GM19328 (cell line): ENCODE measurements around the gene TDRD7.

Source experiments
- ATAC-seq: cut with Tn5 transposase; IDR thresholded peaks from one replicate; pipeline ENCODE4 v1.9.1; 2021; ENCODE audit warnings: mild to moderate bottlenecking, moderate library complexity; ENCODE audit not compliant: unreplicated experiment

The TDRD7 gene

DNA sequence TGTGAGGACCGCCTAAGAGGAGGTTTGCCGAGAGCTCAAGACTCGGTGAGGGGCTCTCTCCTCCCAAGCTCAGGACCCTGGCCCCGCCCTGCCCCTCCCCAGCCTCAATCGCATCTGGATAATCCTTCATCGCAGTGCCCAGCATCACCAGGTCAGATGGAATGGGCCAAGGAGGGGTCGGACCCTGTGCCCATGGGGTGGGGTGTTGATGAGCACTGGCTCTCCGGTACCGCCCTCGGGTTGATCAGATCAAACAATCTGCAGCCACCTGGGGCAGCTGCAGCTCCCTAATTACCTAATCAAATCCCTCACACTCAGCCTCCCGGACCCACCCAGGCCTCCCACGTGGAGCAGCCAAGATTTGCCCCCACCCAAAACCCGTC, 24.4 kb upstream of the TDRD7 start:
- ATAC-seq, result no peak

DNA sequence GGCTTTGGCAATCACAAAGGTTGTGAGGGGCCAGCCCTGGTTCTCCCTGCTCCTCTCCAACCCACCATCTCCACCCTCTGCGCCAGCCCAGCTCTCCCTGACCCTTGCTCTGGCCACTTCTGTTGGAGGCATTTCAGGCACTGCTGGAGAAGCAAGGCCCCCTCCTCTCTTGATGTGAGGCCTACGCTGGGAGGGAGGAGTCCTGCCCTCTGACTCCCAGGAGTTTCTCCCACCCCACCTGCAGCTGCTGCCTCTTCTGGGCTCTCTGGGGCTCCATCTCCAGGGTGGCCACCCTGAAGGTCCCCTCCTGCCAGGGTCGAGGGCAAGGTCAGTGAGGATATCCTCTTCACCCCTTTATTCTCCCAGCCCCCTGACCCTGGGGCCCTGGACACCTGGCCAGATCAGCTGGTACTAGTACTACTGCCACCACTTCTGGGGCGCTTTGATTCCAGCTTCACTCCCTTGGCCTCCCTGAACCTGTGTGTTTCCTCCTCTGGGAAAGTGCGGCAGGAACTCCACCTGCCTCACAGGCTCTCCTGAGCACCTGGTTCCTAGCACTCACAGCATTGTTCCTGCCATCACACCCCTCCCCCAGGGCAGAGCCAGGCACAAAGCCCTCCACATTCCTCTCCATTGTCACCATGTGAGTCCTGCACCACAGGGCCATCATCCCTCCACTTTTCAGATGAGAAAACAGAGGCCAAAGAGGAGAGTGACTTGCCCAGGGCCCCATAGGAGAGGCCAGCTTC, 23.8 kb upstream of the TDRD7 start:
- ATAC-seq, result no peak

DNA sequence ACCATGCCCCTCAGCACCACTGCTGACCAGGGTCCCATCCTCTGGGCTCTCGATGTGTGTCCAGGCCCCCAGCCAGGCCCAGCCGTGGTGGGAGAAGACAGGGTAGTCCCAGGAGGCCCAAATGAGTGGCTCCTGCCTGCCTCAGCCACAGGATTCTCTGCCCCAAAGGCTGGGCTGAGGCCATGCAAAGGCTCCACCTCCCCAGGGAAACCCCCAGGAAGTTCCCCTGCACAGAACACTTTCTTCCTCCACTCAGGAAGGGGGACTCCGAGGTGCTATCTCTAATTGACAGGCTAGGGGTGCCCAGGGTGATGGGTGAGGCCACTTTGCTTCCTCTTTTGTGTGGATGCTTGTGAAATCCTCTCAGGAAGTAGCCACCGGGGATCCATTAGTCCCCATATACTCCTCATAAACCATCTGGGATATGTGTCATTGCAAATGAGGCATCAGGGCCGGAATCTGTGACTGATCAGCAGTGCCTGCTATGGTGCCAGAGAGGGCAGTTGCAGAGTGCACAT, 23.1 kb upstream of the TDRD7 start:
- peak; percentile 65 for ATAC-seq

DNA sequence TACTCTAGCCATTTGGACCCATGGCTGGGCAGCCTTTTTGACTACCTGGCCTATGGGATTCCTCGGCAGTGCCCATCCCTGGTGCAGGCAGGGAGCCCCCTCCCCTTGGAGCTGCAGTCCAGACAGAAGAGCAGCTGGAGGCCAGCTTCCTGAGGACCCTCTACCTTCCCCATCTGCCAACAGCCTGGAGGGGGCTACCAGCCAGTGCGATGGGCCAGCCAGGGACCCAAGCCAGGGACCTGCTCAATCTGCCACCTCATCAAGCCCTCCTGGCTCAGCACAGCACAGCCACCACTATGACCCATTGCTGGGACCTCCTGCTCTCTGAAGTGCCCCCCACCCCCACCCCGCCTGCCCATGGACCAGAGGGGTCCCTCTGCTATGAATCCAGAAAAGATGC, 22.6 kb upstream of the TDRD7 start:
- no peak for ATAC-seq

DNA sequence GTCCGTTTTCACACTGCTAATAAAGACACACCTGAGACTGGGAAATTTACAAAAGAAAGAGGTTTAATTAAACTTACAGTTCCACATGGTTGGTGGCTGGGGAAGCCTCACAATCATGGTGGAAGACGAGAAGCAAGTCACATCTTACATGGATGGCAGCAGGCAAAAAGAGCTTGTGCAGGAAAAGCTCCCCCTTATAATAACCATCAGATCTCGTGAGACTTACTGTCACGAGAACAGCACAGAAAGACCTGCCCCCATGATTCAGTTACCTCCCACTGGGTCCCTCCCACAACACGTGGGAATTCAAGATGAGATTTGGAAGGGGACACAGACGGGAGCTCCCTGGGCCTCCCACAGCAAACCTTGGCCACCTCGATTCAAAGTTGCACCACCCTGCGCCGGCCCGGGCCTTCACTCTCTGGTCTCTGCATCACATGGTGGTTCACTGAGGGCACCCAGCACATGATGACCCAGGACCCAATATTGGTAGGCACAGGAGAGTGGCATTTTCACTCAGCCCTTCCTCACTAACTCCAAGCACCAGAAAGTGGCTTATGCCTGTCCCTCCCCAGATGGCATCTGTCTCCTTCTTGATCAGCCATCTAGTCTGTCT, 21.0 kb upstream of the TDRD7 start:
- no peak for ATAC-seq

DNA sequence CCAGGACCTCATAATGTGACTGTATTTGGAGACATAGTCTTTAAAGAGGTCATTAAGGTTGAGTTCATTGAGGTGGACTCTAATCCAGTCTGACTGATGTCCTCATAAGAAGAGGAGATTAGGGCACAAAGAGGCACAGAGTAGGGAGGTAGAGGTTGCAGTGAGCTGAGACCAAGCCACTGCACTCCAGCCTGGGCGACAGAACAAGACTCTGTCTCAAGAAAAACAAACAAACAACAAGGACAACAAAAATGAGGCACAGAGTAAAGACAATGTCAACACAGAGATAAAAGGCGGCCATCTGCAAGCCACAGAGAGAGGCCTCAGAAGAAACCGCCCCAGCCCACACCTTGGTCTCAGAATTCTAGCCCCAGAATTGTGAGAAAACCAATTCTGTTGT, 17.0 kb upstream of the TDRD7 start:
- ATAC-seq, result no peak

DNA sequence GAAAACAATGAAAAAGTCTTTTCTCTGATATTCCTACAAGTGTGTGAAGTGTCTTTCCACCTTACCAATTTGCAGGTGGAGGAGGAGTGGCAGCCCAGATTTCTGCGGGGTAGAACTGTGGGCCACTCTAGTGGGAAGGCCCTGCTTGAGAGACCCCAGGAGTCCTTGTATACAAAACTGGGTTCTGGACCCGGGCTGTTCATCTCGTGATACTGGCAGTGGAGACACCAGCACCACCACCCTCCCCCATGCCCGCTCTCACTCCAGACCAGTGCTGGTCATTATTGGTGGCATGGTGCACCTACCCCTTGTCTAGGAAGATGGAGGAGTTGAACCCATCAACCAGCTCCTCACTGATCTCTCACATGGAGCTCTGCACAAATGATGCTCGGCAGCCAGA, 16.2 kb upstream of the TDRD7 start:
- no peak for ATAC-seq

DNA sequence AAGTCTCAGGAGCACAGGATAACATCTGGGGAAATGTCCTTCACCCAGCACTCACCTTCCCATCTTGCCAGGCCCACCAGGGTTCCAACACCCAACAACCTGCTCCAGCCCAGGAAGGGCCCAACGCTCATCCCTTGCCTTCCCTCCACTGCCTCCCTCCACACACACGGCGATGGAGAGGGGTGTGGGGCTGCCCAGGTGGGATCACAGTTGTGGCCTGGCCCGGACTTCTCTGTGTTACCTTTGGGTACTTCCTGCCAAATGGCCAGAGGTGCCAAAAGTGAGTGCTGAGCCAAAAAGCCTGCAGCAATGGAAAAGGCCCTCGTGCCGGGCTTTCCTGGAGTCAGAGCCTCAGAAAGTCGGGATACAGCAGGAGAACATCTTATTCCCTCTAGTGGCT, 15.6 kb upstream of the TDRD7 start:
- ATAC-seq, result no peak

DNA sequence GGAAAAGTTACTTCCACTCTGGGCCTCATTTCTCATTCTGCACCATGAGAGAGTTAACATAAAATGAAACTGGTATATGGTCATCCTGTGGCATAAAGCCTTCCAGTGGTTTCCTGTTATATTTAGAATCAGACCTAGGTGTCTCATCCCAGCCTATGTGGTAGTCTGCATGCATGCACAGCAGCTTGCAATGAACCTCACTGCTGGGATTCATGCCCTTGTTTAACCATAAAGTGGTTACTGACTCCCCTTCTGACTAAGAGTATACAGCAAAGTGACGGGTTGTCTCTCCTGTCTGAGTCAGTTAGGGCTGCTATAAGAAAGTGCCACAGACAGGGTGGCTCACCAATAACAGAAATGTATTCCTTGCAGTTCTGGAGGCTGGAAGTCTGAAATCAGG, 14.7 kb upstream of the TDRD7 start:
- ATAC-seq, result no peak

DNA sequence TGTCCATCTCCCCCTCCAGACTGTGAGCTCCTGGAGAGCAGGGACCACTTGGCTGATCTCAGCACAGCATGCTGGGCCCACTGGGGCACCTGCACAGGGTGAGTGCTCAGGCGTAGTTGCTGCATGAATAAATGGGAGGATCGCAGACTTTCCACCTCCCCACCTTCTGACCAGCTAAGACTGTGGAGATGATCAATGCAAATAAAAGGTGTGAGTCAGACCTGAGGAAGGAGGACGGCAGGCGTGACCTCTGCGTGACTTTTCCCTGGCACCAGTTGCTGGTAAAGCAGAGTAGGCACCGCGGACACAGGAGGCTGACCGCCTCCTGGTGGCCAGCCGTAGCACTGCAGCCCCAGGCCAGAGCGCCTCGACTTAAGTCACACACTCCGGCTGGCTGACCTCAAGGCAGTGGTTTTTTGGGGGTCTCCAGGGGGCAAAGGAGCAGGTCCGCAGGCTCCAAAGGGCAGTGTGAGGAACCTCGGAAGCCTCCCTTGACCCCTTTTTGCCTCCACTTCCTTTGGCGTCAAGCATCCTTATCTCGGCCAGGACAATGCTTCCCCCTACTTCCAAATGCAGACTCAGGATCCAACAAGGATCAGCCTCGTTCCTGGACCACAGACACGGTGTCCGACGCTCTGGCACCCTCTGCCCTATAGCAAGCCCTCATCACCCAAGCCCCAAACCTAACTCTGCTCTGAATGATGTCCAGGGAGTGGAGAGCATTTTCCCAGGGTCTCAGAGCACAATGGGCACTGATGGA, 12.7 kb upstream of the TDRD7 start:
- ATAC-seq, result no peak

DNA sequence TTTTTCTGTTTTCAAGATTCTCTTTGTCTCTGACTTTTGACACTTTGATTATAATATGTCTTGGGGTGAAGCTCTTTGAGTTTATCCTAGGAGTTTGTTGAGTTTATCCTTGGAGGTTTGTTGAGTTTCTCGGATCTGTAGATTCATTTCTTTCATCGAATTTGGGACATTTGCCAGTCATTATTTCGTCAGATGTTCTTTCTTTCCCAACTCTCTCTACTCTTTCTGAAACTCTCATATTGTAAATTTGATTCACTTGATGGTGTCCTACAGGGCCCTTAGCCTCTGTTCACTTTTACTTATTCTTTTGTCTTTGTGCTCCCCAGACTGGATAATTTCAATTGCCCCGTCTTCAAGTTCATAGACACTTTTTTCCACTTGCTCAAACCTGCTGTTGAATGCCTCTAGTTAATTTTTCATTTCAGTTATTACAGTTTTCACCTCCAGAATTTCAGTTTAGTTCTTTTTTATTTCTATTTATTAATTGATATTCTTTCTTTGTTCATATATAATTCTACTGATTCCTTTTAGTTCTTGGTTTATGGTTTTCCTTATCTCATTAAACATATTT, 8.1 kb upstream of the TDRD7 start:
- ATAC-seq, result no peak

DNA sequence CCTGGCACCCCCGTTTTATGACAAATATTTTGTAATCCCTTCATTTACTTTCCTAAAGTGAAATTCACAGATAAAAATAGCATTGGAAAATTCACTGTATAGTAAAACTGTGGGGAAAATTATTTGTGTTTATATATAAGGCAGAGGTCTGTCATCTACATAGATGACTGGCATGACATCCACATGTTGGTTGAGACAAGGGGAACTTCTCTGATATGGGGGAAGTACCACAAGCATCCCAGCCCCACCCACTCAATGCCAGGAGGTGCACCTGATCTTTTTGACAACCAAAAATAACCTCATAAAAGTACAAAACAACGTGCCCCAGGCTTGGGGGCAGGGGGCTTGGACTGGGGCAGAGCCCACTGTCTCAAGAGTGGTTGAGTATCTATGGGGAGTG, 6.3 kb upstream of the TDRD7 start:
- no peak for ATAC-seq

DNA sequence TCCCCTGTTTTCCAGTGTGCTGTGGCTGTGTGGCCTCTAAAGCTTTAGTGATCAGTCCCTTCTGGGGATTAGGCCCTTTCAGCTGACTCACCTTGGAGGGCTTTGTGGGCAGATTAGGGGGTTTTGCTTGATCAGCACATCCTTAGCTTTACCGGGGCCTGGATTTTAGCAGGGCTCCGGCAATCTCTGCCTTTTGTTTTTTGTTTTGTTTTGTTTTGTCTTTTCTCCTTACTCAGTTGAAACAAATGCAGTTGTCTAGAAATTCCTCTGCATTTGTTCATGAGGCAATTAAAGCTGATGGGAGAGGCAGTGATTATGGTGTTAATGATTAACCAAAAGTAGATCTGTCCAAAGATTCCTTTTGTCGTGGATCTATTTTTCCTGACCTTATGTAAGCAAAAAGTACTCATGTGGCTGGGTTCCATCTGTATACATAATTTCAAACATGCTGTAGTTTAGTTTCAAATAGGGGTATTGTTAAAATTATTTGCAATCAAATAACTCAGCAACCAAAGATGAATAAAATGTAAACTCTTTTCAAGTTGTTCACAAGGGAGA, 5.2 kb upstream of the TDRD7 start:
- ATAC-seq, result no peak

DNA sequence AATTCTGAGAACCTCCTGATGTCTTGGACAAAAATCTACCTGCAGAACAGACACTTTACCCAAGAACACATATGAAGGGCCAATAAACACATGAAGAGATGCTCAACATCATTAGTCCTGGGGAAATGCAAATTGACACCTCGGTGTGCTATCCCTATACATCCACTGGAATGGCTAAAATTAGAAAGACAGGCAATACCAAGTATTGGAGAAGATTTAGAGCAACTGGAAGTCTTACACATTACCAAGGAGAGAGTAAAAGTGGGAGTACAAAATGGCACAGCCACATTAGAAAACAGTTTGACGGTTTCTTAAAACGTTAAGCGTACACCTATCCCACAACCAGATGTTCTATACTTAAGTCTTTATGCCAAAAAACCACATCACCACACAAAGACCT, 3.3 kb upstream of the TDRD7 start:
- no peak for ATAC-seq

DNA sequence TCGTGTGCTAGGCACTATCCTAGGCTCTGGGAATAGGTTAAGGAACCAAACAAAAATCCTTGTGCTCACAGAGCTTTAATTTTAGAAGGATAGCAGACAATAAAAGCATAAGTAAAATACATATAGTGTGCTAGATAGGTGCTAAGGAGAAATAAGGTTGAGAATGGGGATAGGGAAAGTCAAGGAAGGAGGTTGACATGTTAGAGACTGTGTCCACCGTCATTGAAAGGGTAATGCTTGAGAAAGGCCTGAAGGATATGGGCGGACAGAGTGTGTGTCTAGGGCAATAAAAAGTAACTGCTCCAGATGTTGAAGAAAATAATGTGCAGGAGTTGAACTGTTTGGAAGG, 482 bp upstream of the TDRD7 start:
- ATAC-seq, result no peak

DNA sequence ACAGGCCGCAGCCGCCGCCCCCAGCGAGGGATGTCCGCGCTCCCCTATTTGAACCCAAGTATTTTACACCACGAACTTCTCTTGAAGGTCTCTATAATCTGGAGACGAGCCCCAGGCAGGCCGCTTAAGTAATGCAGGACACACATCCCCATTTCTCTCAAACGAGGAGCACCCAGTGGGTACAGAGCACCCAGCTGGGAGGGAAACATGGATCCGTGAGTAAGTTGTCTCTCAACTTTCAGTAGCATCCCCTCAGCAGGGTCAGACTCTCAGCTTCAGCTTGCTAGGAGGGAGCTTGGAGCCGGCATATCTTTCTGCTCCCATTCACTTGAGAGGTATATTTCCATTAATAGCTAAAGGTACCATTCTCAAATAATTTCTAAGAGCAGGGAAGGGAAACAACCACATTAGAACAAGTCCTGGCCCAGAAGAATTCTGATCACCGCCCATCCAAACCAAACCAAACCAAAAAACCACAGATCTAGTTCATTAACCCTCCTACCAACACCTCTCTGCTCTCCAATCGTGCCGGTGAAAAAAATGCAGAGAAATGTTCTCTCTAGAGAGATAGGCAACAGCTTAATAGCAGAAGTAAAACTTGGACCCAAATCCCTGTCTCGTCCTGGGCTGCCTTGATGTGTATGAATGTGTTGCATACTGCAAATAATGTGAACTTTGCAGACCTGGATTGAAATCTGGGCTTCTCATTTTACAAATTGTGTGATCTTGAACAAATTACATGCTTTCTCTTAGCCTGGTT, 910 bp downstream of the TDRD7 start:
- ATAC-seq, result peak; percentile 2

DNA sequence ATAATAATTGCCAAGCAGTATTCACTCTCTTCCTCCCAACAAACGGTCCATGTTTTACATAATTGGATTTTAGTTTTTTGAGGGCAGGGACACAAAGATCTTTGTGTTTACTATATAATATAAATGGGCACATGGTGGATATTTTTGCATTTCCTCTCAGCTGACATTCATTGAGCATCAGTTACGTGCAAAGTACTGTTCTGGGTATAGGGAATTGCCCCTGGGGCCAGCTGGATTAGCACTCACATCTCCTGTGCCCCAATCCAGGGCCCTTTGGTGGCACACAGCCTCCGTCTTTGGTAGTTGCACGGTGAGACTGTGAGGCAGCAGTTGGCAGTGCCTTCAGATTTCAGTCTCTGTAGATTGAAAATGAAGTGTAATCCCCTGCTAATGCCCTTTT, 1.6 kb downstream of the TDRD7 start:
- no peak for ATAC-seq

DNA sequence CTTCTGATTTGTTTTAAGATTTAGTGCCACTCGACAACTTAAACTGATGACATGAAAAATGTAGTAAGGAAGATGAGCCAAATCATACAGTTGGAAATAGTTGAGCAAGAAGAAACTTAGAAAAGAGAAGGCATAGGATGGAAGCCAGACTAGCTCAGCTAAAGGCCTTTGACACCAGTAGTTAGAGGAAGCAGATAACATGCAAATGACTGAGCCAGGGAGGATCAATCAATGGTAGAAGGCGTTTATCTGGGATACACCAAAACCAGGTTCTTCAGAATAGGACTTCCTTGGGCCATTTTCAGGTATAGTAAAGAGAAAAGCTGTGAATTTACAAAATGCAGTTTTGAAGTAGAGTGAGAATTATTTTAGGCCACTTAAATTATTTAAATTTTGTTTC, 3.2 kb downstream of the TDRD7 start:
- ATAC-seq, result no peak

DNA sequence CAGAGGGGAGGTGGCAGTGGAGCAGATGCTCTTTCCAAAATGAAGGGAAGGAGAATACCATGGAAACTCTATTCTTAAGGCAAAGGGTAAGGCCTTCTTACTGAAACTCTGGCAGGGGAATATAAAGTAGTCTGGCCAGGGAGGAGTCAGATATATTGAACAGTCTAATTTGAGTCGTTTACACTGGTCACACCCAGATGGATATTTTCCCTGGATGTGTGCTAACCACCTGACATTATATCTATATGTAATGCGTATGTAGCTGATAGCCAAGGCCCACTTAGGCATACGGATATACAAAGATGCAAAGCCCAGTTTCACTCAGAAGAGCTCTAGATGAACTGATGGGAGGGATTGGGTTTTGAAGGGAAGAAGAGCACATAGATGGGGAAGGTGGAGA, 7.0 kb downstream of the TDRD7 start:
- ATAC-seq, result no peak

DNA sequence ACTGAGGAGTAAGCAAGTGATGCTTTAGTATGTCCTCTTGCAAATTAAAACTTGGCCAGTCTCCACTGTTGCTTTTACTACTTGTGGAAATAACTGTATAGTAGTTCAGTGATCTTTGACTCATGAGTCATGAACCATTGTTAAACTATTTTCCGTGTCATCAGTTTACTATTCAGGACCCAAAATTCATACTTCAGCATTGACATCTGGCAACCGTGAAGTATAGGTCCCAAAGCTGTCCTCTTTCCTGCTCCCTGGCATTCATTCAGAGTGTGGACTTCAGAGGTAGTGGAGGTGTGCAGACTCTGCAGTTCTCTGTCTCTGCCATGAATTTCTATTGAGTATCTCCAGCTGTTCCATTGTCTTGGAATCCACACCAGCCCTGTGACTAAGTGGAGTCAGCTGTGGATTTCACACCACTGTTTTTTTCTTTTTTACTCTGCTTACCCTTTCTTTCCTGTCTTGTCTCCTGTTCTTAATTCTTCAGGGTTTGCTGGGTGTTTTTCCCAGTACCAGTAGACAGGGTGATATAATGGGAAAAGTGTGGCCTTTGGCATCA, 7.5 kb downstream of the TDRD7 start:
- no peak for ATAC-seq
